H1 (cell line): ENCODE measurements around the gene LMAN1. TPM values are rescaled to one million over a fixed set of nuclear protein-coding genes. Genes with fewer than 3 reads are reported as not detected.

Experiments used
- CHD2 ChIP-seq: IDR thresholded peaks from 2 replicates; pipeline ENCODE4 v1.6.1; 2012; ENCODE audit warnings: low read length, improper control_type of control experiment
- NANOG ChIP-seq: IDR thresholded peaks from 2 replicates; pipeline ENCODE4 v1.6.1; 2011; ENCODE audit warnings: low read length, low read depth, mild to moderate bottlenecking, inconsistent platforms; ENCODE audit not compliant: insufficient read depth, poor library complexity, severe bottlenecking
- SP4 ChIP-seq: IDR thresholded peaks from 2 replicates; pipeline ENCODE4 v1.6.1; 2012; ENCODE audit warnings: low read length, inconsistent platforms
- polyA plus RNA-seq, 7 experiments: library from polyadenylated mRNA; depleted of rRNA in 3 of 7; stranded (reverse) in 5 of 7; unstranded in 2 of 7; fragments of >200 nt in 5 of 7; fragments of 200-250 nt in 2 of 7; gene quantifications; 1 replicate in 5 of 7; 2 replicates in 1 of 7; 4 replicates in 1 of 7; pipeline versions ENCODE4 v1.2.1 to v1.2.3, GENCODE V29; 2011 to 2013; ENCODE audit warnings: missing spikeins in 2 of 7, mixed read lengths in 2 of 7
- total RNA-seq: library from RNA; stranded (reverse); fragmentation: NEBNext Ultra II Directional; extraction: Animal tissue kit (Norgen Biotek cat#: 25700); gene quantifications from 2 replicates; pipeline ENCODE4 v1.2.1, GENCODE V29; 2021

LMAN1 gene
- total and polyA plus RNA-seq, 2 of the 8 experiments (the other 6 are each of a cell fraction or from before 2014, with no cell fraction given): 20.3 to 73.6 TPM

- TF ChIP-seq SP4 (no peak), NANOG (no peak), CHD2 (no peak)
Measured at GRCh38 chr18:59340817-59341216, 18.2 kb downstream of the LMAN1 start (continued).
